SK-N-SH (cell line): ENCODE measurements around the gene RAB11B. TPM values are rescaled to one million over a fixed set of nuclear protein-coding genes. Genes with fewer than 3 reads are reported as not detected.
"Not testable (repeated sequence)": the region's sequence is repeated elsewhere in the genome, so short reads cannot be mapped to it uniquely, and the experiment has no call there.

Experiments
- CTCF ChIA-PET: fragments of 300-600, 350-600 bp; formaldehyde crosslinking; extraction: SDS; loops from one replicate; lab custom pipeline; 2021; lab: Yijun Ruan, JAX
- POLR2A ChIA-PET: fragments of 350-600 bp; sonication (Branson Sonifier 250); formaldehyde crosslinking; extraction: SDS; loops from one replicate; lab custom pipeline; 2020; ENCODE audit warnings: antibody characterized with exemption, inconsistent platforms; lab: Yijun Ruan, JAX
- DNase-seq: peaks from one replicate; pipeline ENCODE4 v3.0.0; 2012
- H2AFZ ChIP-seq: fragments of 200-600 bp; sonication (generic); 2 replicates; pipeline ENCODE4 v1.8.1; 2016; ENCODE audit warnings: antibody characterized with exemption, mild to moderate bottlenecking, low read depth
- H3F3A ChIP-seq: fragments of 200-600 bp; sonication (generic); replicated peaks from 2 replicates; pipeline ENCODE3; 2016; ENCODE audit warnings: antibody characterized with exemption, mild to moderate bottlenecking; ENCODE audit not compliant: insufficient read depth
- H3K27ac ChIP-seq, 2 experiments: fragments of 200-500 bp in 1 of 2; fragments of 200-600 bp in 1 of 2; sonication (Bioruptor generic) in 1 of 2; sonication (generic), shearing (Covaris generic) in 1 of 2; 2 replicates each; pipeline versions ENCODE4 v1.5.1 to v1.6.1; 2014 to 2016; ENCODE audit warnings: low read depth in 2 of 2, inconsistent platforms in 1 of 2, low read length in 1 of 2, mild to moderate bottlenecking in 1 of 2, mixed read lengths in 1 of 2
- H3K27me3 ChIP-seq: fragments of 200-600 bp; sonication (generic), shearing (Covaris generic); 2 replicates; pipeline ENCODE4 v1.6.1; 2016; ENCODE audit warnings: mixed run types; ENCODE audit not compliant: insufficient read depth
- H3K36me3 ChIP-seq, 2 experiments: fragments of 200-500 bp in 1 of 2; fragments of 200-600 bp in 1 of 2; sonication (Bioruptor generic) in 1 of 2; sonication (generic) in 1 of 2; replicated peaks in 1 of 2; 2 replicates each; pipeline versions ENCODE3 to v1.5.1; 2014 to 2016; ENCODE audit warnings: low read length in 1 of 2, mild to moderate bottlenecking in 1 of 2; ENCODE audit not compliant: insufficient read depth in 2 of 2, control insufficient read depth in 1 of 2
- H3K4me1 ChIP-seq, 2 experiments: fragments of 200-500 bp in 1 of 2; fragments of 200-600 bp in 1 of 2; sonication (Bioruptor generic) in 1 of 2; sonication (generic), shearing (Covaris generic) in 1 of 2; 2 replicates each; pipeline versions ENCODE4 v1.5.1 to v1.6.1; 2014 to 2016; ENCODE audit warnings: low read depth in 1 of 2, low read length in 1 of 2, mixed run types in 1 of 2; ENCODE audit not compliant: insufficient read depth in 2 of 2, control insufficient read depth in 1 of 2
- H3K4me2 ChIP-seq: fragments of 200-600 bp; sonication (generic), shearing (Covaris generic); 2 replicates; pipeline ENCODE4 v1.6.1; 2017; ENCODE audit warnings: mixed run types
- H3K4me3 ChIP-seq, 2 experiments: fragments of 200-500 bp in 1 of 2; fragments of 200-600 bp in 1 of 2; sonication (Bioruptor generic) in 1 of 2; sonication (generic), shearing (Covaris generic) in 1 of 2; 2 replicates each; pipeline versions ENCODE4 v1.5.1 to v1.8.1; 2014 to 2016; ENCODE audit warnings: low read depth in 2 of 2, inconsistent platforms in 1 of 2, low read length in 1 of 2, mild to moderate bottlenecking in 1 of 2, mixed read lengths in 1 of 2, moderate library complexity in 1 of 2
- H3K79me2 ChIP-seq: fragments of 200-600 bp; sonication (generic); 2 replicates; pipeline ENCODE4 v1.8.1; 2017; ENCODE audit warnings: mild to moderate bottlenecking; ENCODE audit not compliant: insufficient read depth
- H3K9ac ChIP-seq: fragments of 200-600 bp; sonication (generic); 2 replicates; pipeline ENCODE4 v1.6.1; 2017; ENCODE audit warnings: mixed run types
- H3K9me2 ChIP-seq: fragments of 200-600 bp; sonication (generic); 2 replicates; pipeline ENCODE4 v1.6.1; 2017; ENCODE audit warnings: mixed run types
- H3K9me3 ChIP-seq: fragments of 200-600 bp; sonication (generic); 2 replicates; pipeline ENCODE4 v1.6.1; 2017; ENCODE audit warnings: mixed run types, mild to moderate bottlenecking, moderate library complexity
- H4K20me1 ChIP-seq: fragments of 200-600 bp; sonication (generic); 2 replicates; pipeline ENCODE4 v1.6.1; 2017; ENCODE audit warnings: mild to moderate bottlenecking, mixed run types; ENCODE audit not compliant: insufficient read depth
- WGBS: methylation state at CpG from one replicate; pipeline ENCODE4 v1.1.6; 2017; ENCODE audit warnings: low lambda C conversion rate; 5-methylcytosine and 5-hydroxymethylcytosine counted together
- polyA plus RNA-seq, 3 experiments: library from polyadenylated mRNA; depleted of rRNA; stranded (reverse); fragments of >200 nt; gene quantifications; 2 replicates each; pipeline ENCODE4 v1.2.3, GENCODE V29; 2012

RAB11B gene
- polyA plus RNA-seq, 1 of the 3 experiments (the other 2 are of a cell fraction) = 127 TPM

- POLR2A ChIA-PET, H3K27me3 ChIP-seq, H3K4me1 ChIP-seq, H2AFZ ChIP-seq, DNase-seq, CTCF ChIA-PET, H3K27ac ChIP-seq, H3K4me3 ChIP-seq, H3K4me2 ChIP-seq, H3K9me2 ChIP-seq, H4K20me1 ChIP-seq, H3K9me3 ChIP-seq, H3K9ac ChIP-seq: not testable (repeated sequence)
- H3F3A ChIP-seq = peaks cover 12% of the 10 kb centered on the region
- 86% methylated on average over 4 of the region's 4 CpGs for WGBS
- H3K36me3 ChIP-seq = peaks cover 0 to 11% of the 10 kb centered on the region in 2 experiments
- H3K79me2 ChIP-seq = peaks cover 11% of the 10 kb centered on the region
These were observed 5.6 kb upstream of the RAB11B start for GRCh38 chr19:8384569-8384968.

- H3K27ac ChIP-seq, POLR2A ChIA-PET, H4K20me1 ChIP-seq, H3K4me2 ChIP-seq, H3K4me1 ChIP-seq, H3K9me3 ChIP-seq, H2AFZ ChIP-seq, DNase-seq, H3K4me3 ChIP-seq, H3K9ac ChIP-seq, H3K9me2 ChIP-seq, H3K27me3 ChIP-seq: not testable (repeated sequence)
- 95% methylated on average over 2 of the region's 2 CpGs for WGBS
- Histone ChIP-seq H3F3A (peaks cover 12% of the 10 kb centered on the region), H3K79me2 (peaks cover 12% of the 10 kb centered on the region), H3K36me3 (peaks cover 0 to 11% of the 10 kb centered on the region in 2 experiments)
- CTCF ChIA-PET = interaction anchor here (1.6 kb wide), 1 partner anchor 49 kb away, joined by 3 read pairs; no protein-coding TSS in a partner anchor
These were observed 5.1 kb upstream of the RAB11B start for GRCh38 chr19:8385103-8385502.

GRCh38 chr19:8385566-8385965 is 4.6 kb upstream of the RAB11B start:
- H3K9me3 ChIP-seq, H3K4me3 ChIP-seq, H3K4me2 ChIP-seq, POLR2A ChIA-PET, H2AFZ ChIP-seq, H3K27ac ChIP-seq, H4K20me1 ChIP-seq, H3K9ac ChIP-seq, H3K4me1 ChIP-seq, H3K27me3 ChIP-seq, DNase-seq, H3K9me2 ChIP-seq: not testable (repeated sequence)
- Histone ChIP-seq H3K36me3 (peaks cover 0 to 11% of the 10 kb centered on the region in 2 experiments), H3K79me2 (peaks cover 15% of the 10 kb centered on the region), H3F3A (peaks cover 12% of the 10 kb centered on the region)
- CTCF ChIA-PET = interaction anchor here (1.6 kb wide), 1 partner anchor 50 kb away, joined by 3 read pairs; no protein-coding TSS in a partner anchor
- 100% methylated on average over 3 of the region's 3 CpGs for WGBS

GRCh38 chr19:8386419-8386818 is 3.7 kb upstream of the RAB11B start:
- H3K4me1 ChIP-seq, H2AFZ ChIP-seq, DNase-seq, POLR2A ChIA-PET, H3K27ac ChIP-seq, H4K20me1 ChIP-seq, H3K4me3 ChIP-seq, H3K27me3 ChIP-seq, H3K4me2 ChIP-seq, H3K9me2 ChIP-seq, H3K9me3 ChIP-seq, H3K9ac ChIP-seq: not testable (repeated sequence)
- Histone ChIP-seq H3K36me3 (peaks cover 0 to 11% of the 10 kb centered on the region in 2 experiments), H3K79me2 (peaks cover 22% of the 10 kb centered on the region), H3F3A (peaks cover 16% of the 10 kb centered on the region)
- CTCF ChIA-PET = interaction anchor here (1.5 to 1.6 kb wide), 2 partner anchors 33 to 51 kb away, joined by 3 to 5 read pairs; no protein-coding TSS in a partner anchor
- 88% methylated on average over 7 of the region's 9 CpGs for whole genome bisulfite sequencing
